IMR-90 (cell line): ENCODE data around the gene ACP6. TPM values are rescaled to one million over a fixed set of nuclear protein-coding genes. Genes with fewer than 3 reads are reported as not detected.

Experiments
- CEBPB ChIP-seq: IDR thresholded peaks from 2 replicates; pipeline ENCODE4 v1.6.1; 2012; ENCODE audit warnings: low read depth, low read length, improper control_type of control experiment
- MAZ ChIP-seq: IDR thresholded peaks from 2 replicates; pipeline ENCODE4 v1.6.1; 2012; ENCODE audit warnings: low read depth, mild to moderate bottlenecking, low read length, improper control_type of control experiment, moderate library complexity, borderline replicate concordance
- NFE2L2 ChIP-seq: fragments of 150-350 bp; IDR thresholded peaks from 2 replicates; pipeline ENCODE4 v1.6.1; 2016; ENCODE audit warnings: low read depth, mild to moderate bottlenecking, low read length
- POLR2A ChIP-seq: IDR thresholded peaks from 2 replicates; pipeline ENCODE4 v1.6.1; 2012; ENCODE audit warnings: mild to moderate bottlenecking, low read depth, low read length
- polyA plus RNA-seq, 3 experiments: library from polyadenylated mRNA; depleted of rRNA; stranded (reverse); fragments of >200 nt; gene quantifications; 2 replicates each; pipeline ENCODE4 v1.2.3, GENCODE V29; 2012; ENCODE audit warnings: low replicate concordance in 1 of 3
- total RNA-seq: library from RNA; depleted of rRNA; stranded (reverse); fragments of >200 nt; gene quantifications from 2 replicates; pipeline ENCODE4 v1.2.3, GENCODE V29; 2012

Gene ACP6
- total and polyA plus RNA-seq, 2 of the 4 experiments (the other 2 are of a cell fraction): 2.5 to 8.2 TPM

GRCh38 chr1:147600119-147601111 is 69.9 kb downstream of the ACP6 start (continued):
- TF ChIP-seq CEBPB (peak; percentile 80), NFE2L2 (no peak), POLR2A (no peak), MAZ (0 out of 2 replicates have a peak, but pooled peaks have one; percentile 22)
